HG02571 (cell line): ENCODE measurements around the gene FAM20B.

ENCODE experiments used
- ATAC-seq: cut with Tn5 transposase; IDR thresholded peaks from one replicate; pipeline ENCODE4 v1.9.1; 2021; ENCODE audit warnings: mild to moderate bottlenecking, moderate library complexity; ENCODE audit not compliant: unreplicated experiment

FAM20B gene

GRCh38 chr1:179089827-179090482 is 64.3 kb downstream of the FAM20B start:
- ATAC-seq: no peak

DNA sequence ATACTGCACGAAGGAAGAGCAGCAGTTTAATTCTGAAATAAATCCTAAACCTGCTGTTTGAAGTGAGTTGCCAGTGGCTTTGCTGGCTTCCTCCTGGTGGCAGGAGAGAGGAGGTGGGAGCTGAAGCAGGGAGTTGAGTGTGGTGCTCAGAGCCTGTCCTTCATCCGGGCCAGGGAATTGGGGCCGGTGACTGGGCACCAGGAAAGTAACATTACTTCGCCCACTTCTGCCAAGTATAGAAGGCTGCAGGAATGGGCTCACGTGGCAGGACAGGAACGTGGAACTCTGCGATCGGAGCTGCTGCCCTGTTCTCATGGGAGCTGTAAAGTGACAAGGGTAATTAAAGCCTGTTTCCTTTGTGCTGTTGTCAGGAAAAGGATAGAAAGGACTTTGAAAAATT is 64.8 kb downstream of the FAM20B start:
- ATAC-seq: no peak

GRCh38 chr1:179090923-179091322 is 65.2 kb downstream of the FAM20B start:
- ATAC-seq: no peak

GRCh38 chr1:179091691-179092165 is 66.0 kb downstream of the FAM20B start:
- ATAC-seq: no peak

DNA sequence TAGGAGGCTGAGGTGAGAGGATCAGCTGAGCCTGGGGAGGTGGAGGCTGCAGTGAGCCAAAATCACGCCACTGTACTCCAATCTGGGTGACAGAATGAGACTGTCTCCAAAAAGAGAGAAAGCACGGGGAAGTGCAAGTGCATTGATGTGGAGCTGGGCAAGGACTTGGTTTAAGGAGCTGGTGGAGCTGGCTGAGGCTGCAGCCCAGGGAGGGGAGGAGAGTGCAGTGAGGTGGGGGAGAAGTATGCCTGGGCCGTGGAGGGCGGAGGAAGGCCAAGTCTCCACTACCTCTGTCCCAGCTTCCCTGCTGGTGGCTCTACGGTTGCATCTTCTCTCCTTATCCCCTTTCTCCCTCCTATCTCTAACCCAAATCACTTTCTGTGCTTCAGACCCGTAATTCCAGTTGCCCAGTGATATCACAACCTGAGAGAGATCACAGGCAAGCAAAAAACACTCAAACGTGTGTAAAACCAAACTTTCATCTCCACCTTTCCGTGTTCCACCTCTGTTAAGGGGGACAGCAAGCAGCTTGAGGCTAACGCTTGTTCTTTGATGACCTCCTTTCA is 67.3 kb downstream of the FAM20B start:
- ATAC-seq: no peak

DNA sequence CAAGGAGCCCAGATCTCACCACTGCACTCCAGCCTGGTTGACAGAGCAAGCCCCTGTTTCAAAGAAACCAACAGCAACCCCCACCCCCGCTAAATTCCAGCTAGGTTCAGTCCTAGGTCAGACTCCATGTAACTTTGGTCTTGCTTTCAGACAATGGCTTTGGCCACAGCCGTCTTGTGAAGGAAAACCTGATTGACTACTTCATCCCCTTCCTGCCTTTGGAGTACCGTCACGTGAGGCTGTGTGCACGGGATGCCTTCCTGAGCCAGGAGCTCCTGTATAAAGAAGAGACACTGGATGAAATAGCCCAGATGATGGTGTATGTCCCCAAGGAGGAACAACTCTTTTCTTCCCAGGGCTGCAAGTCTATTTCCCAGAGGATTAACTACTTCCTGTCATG is 69.1 kb downstream of the FAM20B start:
- no peak for ATAC-seq

DNA sequence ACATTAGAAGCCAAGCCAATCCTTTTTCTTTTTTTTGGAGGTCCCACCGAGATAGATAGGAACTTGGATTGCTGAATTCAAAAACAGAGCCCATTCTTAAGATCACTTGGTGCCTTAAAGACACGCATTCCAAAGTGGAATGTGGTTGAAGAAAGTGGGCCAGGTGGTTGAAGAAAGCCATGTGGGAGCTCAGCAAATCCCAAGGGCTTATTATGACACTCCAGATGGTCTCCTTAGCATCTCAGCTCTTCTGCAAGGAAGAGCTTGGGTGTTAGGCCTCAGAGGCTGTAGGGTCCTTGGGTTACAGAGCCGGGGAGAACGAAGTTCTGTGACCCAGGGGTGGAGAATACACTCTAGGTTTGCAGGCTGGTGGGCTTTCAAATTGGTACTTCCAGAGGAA is 69.7 kb downstream of the FAM20B start:
- no peak for ATAC-seq

- no peak for ATAC-seq
These were observed 70.2 kb downstream of the FAM20B start for GRCh38 chr1:179095924-179096323.

- ATAC-seq: no peak
These were observed 74.2 kb downstream of the FAM20B start for GRCh38 chr1:179099891-179100290.

- ATAC-seq: no peak
These were observed 75.9 kb downstream of the FAM20B start for GRCh38 chr1:179101566-179101965.

- ATAC-seq: no peak
These were observed 78.3 kb downstream of the FAM20B start for GRCh38 chr1:179103999-179104398.

DNA sequence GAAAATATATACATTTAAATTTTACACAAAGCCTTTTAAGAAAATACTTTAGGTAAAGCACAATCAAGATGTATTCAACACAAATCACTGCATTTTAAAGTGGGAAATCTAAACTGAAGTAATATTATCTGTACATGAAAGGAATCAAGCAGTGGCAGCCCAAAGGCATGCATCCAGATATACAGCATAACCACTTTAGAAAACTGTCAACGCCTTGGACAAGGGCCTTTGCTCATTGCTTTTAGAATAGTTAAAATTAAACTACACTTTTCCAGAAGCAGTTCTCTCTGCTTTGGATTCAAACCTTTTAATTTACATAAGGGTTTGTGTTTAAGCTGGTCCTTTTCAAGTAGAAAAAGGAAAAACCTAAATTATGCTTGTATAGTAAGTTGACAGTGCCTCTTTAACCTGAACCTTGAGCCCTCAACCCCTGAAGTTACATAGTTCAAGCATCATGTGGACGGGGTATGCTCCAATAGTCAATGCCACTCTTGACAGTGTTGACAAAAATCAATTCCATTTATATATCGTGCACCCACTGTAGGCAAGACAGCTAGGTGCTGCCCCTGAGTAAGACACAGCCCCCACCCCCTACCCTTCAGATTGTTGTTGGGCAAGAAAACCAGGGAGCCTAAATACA is 79.0 kb downstream of the FAM20B start:
- no peak for ATAC-seq

DNA sequence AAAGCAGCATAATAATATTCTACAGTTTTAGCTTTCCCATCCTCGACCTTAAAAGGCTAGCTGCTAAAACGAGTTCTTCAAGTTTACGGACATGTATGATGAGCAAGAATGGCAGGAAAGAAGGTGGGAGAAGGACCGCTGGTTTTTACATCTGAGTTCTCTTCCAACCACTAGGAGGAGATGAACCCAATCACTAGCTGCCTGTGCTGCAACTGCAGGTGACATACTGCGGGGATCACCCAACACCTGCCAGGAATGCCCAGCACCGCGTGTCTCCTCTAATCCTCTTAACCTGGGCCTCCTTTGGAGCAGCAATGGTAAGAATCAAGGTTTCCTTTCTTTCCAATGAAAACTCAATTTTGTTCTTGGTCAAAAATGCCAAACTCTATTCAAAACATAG is 79.7 kb downstream of the FAM20B start:
- ATAC-seq: no peak

- no peak for ATAC-seq
These were observed 82.3 kb downstream of the FAM20B start for GRCh38 chr1:179107706-179108629.

DNA sequence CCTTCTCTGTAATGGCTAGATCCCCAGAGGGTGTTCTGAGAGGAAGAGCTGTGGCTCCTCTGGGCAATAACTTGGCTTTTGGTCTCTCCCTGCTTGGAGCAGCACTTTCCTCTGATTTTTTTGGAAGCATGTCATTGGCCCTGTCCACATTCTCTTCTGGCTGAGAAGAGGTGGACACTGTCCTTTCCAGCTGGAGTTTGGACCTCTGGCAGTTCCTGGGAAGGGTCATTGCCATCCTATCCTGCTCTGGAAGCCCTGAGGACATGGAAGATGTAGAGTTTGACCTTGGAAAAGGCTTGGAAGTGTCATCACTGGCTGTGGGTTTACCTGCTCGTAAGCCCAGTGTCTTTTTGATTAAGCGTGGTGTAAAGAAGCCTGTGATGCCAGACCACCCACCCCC is 83.0 kb downstream of the FAM20B start:
- no peak for ATAC-seq

GRCh38 chr1:179115181-179115580 is 89.5 kb downstream of the FAM20B start:
- no peak for ATAC-seq

GRCh38 chr1:179119513-179119912 is 93.8 kb downstream of the FAM20B start:
- ATAC-seq: no peak

DNA sequence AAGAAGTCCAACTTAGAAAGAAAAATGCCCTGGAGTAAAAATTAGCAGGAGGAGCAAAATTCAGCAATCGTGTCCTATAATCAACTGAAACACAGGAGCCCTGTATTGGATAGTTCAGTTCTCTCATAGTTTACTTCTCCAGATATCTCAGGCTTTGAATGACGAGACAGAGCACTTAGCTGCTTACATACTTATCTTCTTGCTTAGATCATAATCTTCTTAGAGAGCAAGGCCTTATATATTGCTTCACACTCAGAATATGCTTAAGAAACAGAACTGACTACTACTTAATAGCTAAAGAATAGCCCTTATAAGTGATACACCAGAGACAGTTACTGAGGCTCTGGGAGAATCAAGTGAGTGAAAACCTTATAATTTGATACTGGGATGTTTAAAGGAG is 95.0 kb downstream of the FAM20B start:
- ATAC-seq: no peak

GRCh38 chr1:179121159-179121938 is 95.7 kb downstream of the FAM20B start:
- no peak for ATAC-seq

GRCh38 chr1:179124873-179125272 is 99.2 kb downstream of the FAM20B start:
- no peak for ATAC-seq
